Nephron progenitor cell (in vitro differentiated cells): ENCODE measurements around the gene ATF7IP2.
"Not testable (repeated sequence)": the region's sequence is repeated elsewhere in the genome, so short reads cannot be mapped to it uniquely, and the experiment has no call there.

Source experiments
- DNase-seq: peaks from one replicate; pipeline ENCODE4 v3.0.0; 2021
- H3K27ac Mint-ChIP-seq: 2 replicates; pipeline ENCODE4 v1.8.0; 2021; ENCODE audit warnings: mild to moderate bottlenecking, moderate library complexity, mixed read lengths
- H3K27me3 Mint-ChIP-seq: 2 replicates; pipeline ENCODE4 v1.8.0; 2021; ENCODE audit warnings: mild to moderate bottlenecking, low read depth, mixed read lengths; ENCODE audit not compliant: poor library complexity
- H3K36me3 Mint-ChIP-seq: 2 replicates; pipeline ENCODE4 v1.8.0; 2021; ENCODE audit warnings: low read depth, mixed read lengths
- H3K4me1 Mint-ChIP-seq: 2 replicates; pipeline ENCODE4 v1.8.0; 2021; ENCODE audit warnings: mixed read lengths
- H3K4me3 Mint-ChIP-seq: 2 replicates; pipeline ENCODE4 v1.8.0; 2021; ENCODE audit warnings: mild to moderate bottlenecking, moderate library complexity, mixed read lengths
- H3K9me3 Mint-ChIP-seq: 2 replicates; pipeline ENCODE4 v1.8.0; 2021; ENCODE audit warnings: mild to moderate bottlenecking, moderate library complexity, mixed read lengths
- CTCF ChIP-seq: fragments of 200-600 bp; sonication (generic); IDR thresholded peaks from 2 replicates; pipeline ENCODE4 v1.5.0; 2021; ENCODE audit warnings: antibody characterized with exemption

Gene ATF7IP2

GRCh38 chr16:10465821-10466220 lies 80.0 kb downstream of the ATF7IP2 start:
- peaks cover 4% of the 10 kb centered on the region for H3K4me1 Mint-ChIP-seq
- H3K27ac Mint-ChIP-seq = no peak overlapping the region
- no peak overlapping the region for H3K4me3 Mint-ChIP-seq
- no peak for DNase-seq
- no peak for TF ChIP-seq CTCF
- no peaks in the 10 kb centered on the region for H3K9me3 Mint-ChIP-seq
- no peaks in the 10 kb centered on the region for H3K27me3 Mint-ChIP-seq
- peaks cover 47% of the 10 kb centered on the region for H3K36me3 Mint-ChIP-seq

GRCh38 chr16:10466313-10466712 lies 80.5 kb downstream of the ATF7IP2 start:
- H3K4me3 Mint-ChIP-seq = no peak overlapping the region
- H3K4me1 Mint-ChIP-seq = peaks cover 4% of the 10 kb centered on the region
- H3K9me3 Mint-ChIP-seq = no peaks in the 10 kb centered on the region
- H3K36me3 Mint-ChIP-seq = peaks cover 49% of the 10 kb centered on the region
- H3K27me3 Mint-ChIP-seq = no peaks in the 10 kb centered on the region
- no peak for TF ChIP-seq CTCF
- no peak for DNase-seq
- H3K27ac Mint-ChIP-seq = no peak overlapping the region

- no peak overlapping the region for H3K4me3 Mint-ChIP-seq
- H3K4me1 Mint-ChIP-seq = peaks cover 4% of the 10 kb centered on the region
- H3K36me3 Mint-ChIP-seq = peaks cover 49% of the 10 kb centered on the region
- no peak overlapping the region for H3K27ac Mint-ChIP-seq
- no peaks in the 10 kb centered on the region for H3K27me3 Mint-ChIP-seq
- no peak for DNase-seq
- H3K9me3 Mint-ChIP-seq = no peaks in the 10 kb centered on the region
- TF ChIP-seq CTCF = no peak
Observed at GRCh38 chr16:10466861-10467260, 81.0 kb downstream of the ATF7IP2 start.

GRCh38 chr16:10476636-10477035 lies 90.8 kb downstream of the ATF7IP2 start:
- H3K36me3 Mint-ChIP-seq = peaks cover 77% of the 10 kb centered on the region

GRCh38 chr16:10480151-10480550 lies 94.3 kb downstream of the ATF7IP2 start:
- Mint-ChIP-seq H3K27ac (no peak overlapping the region), H3K36me3 (peaks cover 78% of the 10 kb centered on the region), H3K4me1 (no peaks in the 10 kb centered on the region), H3K27me3 (no peaks in the 10 kb centered on the region), H3K9me3 (peaks cover 39% of the 10 kb centered on the region), H3K4me3 (no peak overlapping the region)
- DNase-seq = no peak
- no peak for TF ChIP-seq CTCF

More at GRCh38 chr16:10476636-10477035, 90.8 kb downstream of the ATF7IP2 start:
- not testable (repeated sequence) for H3K27ac Mint-ChIP-seq, DNase-seq, H3K4me1 Mint-ChIP-seq, H3K27me3 Mint-ChIP-seq, H3K4me3 Mint-ChIP-seq
- peaks cover 43% of the 10 kb centered on the region for H3K9me3 Mint-ChIP-seq

- Mint-ChIP-seq H3K36me3 (peaks cover 46% of the 10 kb centered on the region), H3K4me3 (no peak overlapping the region), H3K27ac (no peak overlapping the region), H3K9me3 (peaks cover 32% of the 10 kb centered on the region), H3K27me3 (peaks cover 2% of the 10 kb centered on the region), H3K4me1 (peaks cover 5% of the 10 kb centered on the region)
- no peak for DNase-seq
- no peak for TF ChIP-seq CTCF
Observed at GRCh38 chr16:10485159-10485558, 99.3 kb downstream of the ATF7IP2 start.
